ENCODE results near the gene TLK1.

TLK1 gene

DNA sequence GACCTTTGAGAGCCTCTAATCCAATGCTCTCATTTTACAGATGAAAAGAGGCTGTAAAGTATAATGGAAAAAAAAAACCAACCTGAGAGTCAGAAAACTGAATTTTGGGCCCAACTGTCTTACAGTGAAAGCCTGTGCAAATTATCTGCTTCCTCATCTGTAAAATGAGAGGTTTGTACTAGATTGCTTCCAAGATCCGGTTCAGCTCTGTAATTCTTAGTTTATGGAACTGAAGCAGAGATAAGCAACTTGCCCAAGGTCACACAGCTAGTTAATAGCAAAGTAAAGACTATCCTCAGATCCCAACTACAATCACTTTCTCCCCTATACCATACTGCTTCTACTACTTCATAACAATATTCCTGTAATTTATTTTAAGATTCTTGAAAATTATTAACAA, 6.3 kb downstream of the TLK1 start:
- H3K9me3 ChIP-seq (ENCODE audit: control extremely low read depth in 1 of 5, control insufficient read depth in 4 of 5, insufficient read depth in 2 of 5, low read depth in 1 of 5, low read length in 4 of 5): no peaks in the 10 kb centered on the region
- H3K27ac ChIP-seq (ENCODE audit: insufficient read depth in 1 of 2, low read depth in 1 of 2, low read length in 2 of 2, poor library complexity in 1 of 2, severe bottlenecking in 2 of 2): peak overlapping the region in 1 of 2 experiments; percentile 71
- peak in 2 of 3 donors; percentile 44 to 50 for DNase-seq
- CTCF ChIA-PET: interaction anchor here (0.7 to 1.4 kb wide), 6 partner anchors 9 to 181 kb away, joined by 3 to 5 read pairs (median 3); no protein-coding TSS in a partner anchor
- no peak overlapping the region for H3K4me3 ChIP-seq (ENCODE audit: control insufficient read depth in 1 of 7, extremely low read depth in 1 of 7, insufficient read depth in 4 of 7, low read depth in 2 of 7, low read length in 6 of 7)
- no peaks in the 10 kb centered on the region for H3K36me3 ChIP-seq (ENCODE audit: control insufficient read depth in 4 of 4, insufficient read depth in 4 of 4, low read length in 3 of 4)
- 0% methylated on average over 1 of the region's 1 CpG for WGBS (ENCODE audit: insufficient coverage)
- H3K4me1 ChIP-seq (ENCODE audit: control extremely low read depth in 1 of 4, control insufficient read depth in 4 of 4, insufficient read depth in 4 of 4, low read length in 3 of 4): peaks cover 14 to 41% (median 29%) of the 10 kb centered on the region in 4 experiments
- POLR2A ChIA-PET: no interaction called here
- H3K27me3 ChIP-seq (replicated peaks in 2 of 5; ENCODE audit: control insufficient read depth in 4 of 5, insufficient read depth in 5 of 5, low read length in 4 of 5): no peaks in the 10 kb centered on the region

DNA sequence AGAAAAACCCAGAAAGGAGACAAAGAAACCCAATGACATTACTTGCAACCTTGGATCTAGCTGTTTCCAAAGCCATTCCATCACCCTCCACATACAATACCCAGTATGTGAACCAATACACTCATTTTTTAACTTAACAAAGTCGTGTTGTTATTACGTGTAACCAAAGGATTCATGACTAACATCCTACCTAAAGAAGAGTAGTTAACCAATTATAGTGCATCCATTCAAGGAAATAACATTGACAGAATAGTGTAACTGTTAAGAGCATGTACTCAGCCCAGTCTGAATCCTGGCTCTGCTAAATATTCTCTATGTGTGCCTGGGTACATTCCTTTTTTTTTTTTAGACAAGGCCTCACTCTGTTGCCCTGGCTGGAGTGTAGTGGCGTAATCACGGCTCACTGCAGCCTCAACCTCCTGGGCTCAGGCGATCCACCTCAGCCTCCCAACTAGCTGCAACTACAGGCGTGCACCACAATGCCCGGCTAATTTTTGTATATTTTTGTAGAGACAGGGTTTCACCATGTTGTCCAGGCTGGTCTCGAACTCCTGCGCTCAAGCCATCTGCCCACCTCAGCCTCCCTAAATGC, 9.9 kb downstream of the TLK1 start:
- Histone ChIP-seq H3K36me3 (ENCODE audit: control insufficient read depth in 4 of 4, insufficient read depth in 4 of 4, low read length in 3 of 4) (no peaks in the 10 kb centered on the region), H3K9me3 (ENCODE audit: control extremely low read depth in 1 of 5, control insufficient read depth in 4 of 5, insufficient read depth in 2 of 5, low read depth in 1 of 5, low read length in 4 of 5) (no peaks in the 10 kb centered on the region), H3K27ac (ENCODE audit: insufficient read depth in 1 of 2, low read depth in 1 of 2, low read length in 2 of 2, poor library complexity in 1 of 2, severe bottlenecking in 2 of 2) (no peak overlapping the region), H3K4me1 (ENCODE audit: control extremely low read depth in 1 of 4, control insufficient read depth in 4 of 4, insufficient read depth in 4 of 4, low read length in 3 of 4) (peaks cover 17 to 56% (median 24%) of the 10 kb centered on the region in 4 experiments), H3K4me3 (ENCODE audit: control insufficient read depth in 1 of 7, extremely low read depth in 1 of 7, insufficient read depth in 4 of 7, low read depth in 2 of 7, low read length in 6 of 7) (no peak overlapping the region), H3K27me3 (replicated peaks in 2 of 5; ENCODE audit: control insufficient read depth in 4 of 5, insufficient read depth in 5 of 5, low read length in 4 of 5) (no peaks in the 10 kb centered on the region)
- ChIA-PET CTCF (interaction anchor here (1.1 to 1.7 kb wide), 3 partner anchors 8 to 65 kb away, joined by 3 to 5 read pairs (median 3); no protein-coding TSS in a partner anchor), POLR2A (no interaction called here)
- 94% methylated on average over 5 of the region's 9 CpGs for WGBS (ENCODE audit: insufficient coverage)
- DNase-seq: no peak

DNA sequence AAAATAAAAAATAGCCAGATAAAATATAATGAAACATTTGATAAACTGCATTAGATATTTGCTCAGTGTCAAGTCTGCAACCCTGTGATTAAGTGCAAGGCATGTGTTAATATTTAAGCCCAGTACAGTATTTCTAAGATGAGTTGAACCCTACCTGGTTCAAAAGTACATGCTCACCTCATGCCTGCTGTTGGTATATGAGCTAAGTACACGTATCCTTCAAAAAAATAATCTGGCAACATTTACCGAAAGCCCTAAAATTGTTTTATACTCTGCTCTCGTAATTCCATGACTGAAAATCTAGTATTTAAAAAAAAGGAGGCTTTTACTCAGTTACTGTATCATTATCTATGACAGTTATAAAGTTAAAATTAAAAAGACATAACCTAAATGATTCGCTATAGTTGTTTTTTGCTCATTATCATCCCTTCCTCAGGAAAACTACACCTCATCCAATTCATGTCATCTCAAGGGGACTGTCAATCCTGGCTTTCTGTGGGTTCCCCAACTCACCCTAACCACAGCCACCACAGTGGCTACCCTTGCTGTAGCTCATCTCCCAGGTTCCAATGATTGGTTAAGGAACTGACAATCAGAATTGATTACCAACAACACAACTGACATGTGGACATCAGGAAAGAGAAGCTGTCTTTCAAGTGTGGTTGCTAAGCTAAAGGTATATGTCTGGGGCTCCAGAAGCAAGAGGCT, 10.6 kb downstream of the TLK1 start:
- POLR2A ChIA-PET: no interaction called here
- 86% methylated on average over 1 of the region's 4 CpGs for WGBS (ENCODE audit: insufficient coverage)
- Histone ChIP-seq H3K27me3 (replicated peaks in 2 of 5; ENCODE audit: control insufficient read depth in 4 of 5, insufficient read depth in 5 of 5, low read length in 4 of 5) (no peaks in the 10 kb centered on the region), H3K4me1 (ENCODE audit: control extremely low read depth in 1 of 4, control insufficient read depth in 4 of 4, insufficient read depth in 4 of 4, low read length in 3 of 4) (peaks cover 17 to 58% (median 25%) of the 10 kb centered on the region in 4 experiments), H3K36me3 (ENCODE audit: control insufficient read depth in 4 of 4, insufficient read depth in 4 of 4, low read length in 3 of 4) (no peaks in the 10 kb centered on the region), H3K27ac (ENCODE audit: insufficient read depth in 1 of 2, low read depth in 1 of 2, low read length in 2 of 2, poor library complexity in 1 of 2, severe bottlenecking in 2 of 2) (no peak overlapping the region), H3K4me3 (ENCODE audit: control insufficient read depth in 1 of 7, extremely low read depth in 1 of 7, insufficient read depth in 4 of 7, low read depth in 2 of 7, low read length in 6 of 7) (no peak overlapping the region), H3K9me3 (ENCODE audit: control extremely low read depth in 1 of 5, control insufficient read depth in 4 of 5, insufficient read depth in 2 of 5, low read depth in 1 of 5, low read length in 4 of 5) (no peaks in the 10 kb centered on the region)
- CTCF ChIA-PET: interaction anchor here (1.1 to 1.7 kb wide), 3 partner anchors 9 to 64 kb away, joined by 3 to 5 read pairs (median 3); no protein-coding TSS in a partner anchor
- peak in 1 of 3 donors; percentile 17 for DNase-seq

DNA sequence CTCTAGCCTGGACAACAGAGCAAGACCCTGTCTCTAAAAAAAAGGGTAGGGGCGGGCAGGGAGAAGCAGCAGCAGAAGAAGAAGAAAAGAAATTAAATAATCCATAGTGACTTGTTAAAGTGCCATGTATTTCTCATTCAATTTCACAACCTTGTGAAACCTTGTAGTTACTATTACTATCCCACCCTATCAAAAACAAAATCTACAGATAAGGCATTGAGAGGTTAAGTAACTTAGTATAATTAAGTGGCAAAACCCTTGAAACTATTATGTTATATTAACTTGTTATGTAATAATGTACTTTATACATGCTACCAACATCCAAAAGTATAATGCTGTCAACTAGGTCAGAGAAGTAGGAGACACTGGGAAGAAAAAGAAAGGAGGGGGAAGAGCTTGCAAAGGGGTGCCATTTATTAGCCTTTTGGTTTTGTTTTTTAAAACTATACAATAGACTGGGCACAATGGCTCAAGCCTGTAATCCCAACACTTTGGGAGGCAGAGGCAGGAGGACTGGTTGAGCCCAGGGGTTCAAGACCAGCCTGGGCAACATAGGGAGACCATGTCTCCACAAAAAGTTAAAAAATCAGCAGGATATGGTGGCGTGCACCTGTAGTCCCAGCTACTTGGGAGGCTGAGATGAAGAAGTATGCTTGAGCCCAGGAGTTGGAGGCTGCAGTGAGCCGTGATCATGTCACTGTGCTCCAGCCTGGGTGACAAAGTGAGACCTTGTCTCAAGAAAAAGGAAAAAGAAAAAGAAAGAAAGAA, 11.3 kb downstream of the TLK1 start:
- H3K9me3 ChIP-seq (ENCODE audit: control extremely low read depth in 1 of 5, control insufficient read depth in 4 of 5, insufficient read depth in 2 of 5, low read depth in 1 of 5, low read length in 4 of 5): no peaks in the 10 kb centered on the region
- H3K27me3 ChIP-seq (replicated peaks in 2 of 5; ENCODE audit: control insufficient read depth in 4 of 5, insufficient read depth in 5 of 5, low read length in 4 of 5): no peaks in the 10 kb centered on the region
- H3K4me1 ChIP-seq (ENCODE audit: control extremely low read depth in 1 of 4, control insufficient read depth in 4 of 4, insufficient read depth in 4 of 4, low read length in 3 of 4): peaks cover 14 to 51% (median 23%) of the 10 kb centered on the region in 4 experiments
- no peak overlapping the region for H3K4me3 ChIP-seq (ENCODE audit: control insufficient read depth in 1 of 7, extremely low read depth in 1 of 7, insufficient read depth in 4 of 7, low read depth in 2 of 7, low read length in 6 of 7)
- no peak for DNase-seq
- CTCF ChIA-PET: interaction anchor here (1.7 kb wide), 1 partner anchor 9 kb away, joined by 5 read pairs; no protein-coding TSS in a partner anchor
- POLR2A ChIA-PET: no interaction called here
- H3K27ac ChIP-seq (ENCODE audit: insufficient read depth in 1 of 2, low read depth in 1 of 2, low read length in 2 of 2, poor library complexity in 1 of 2, severe bottlenecking in 2 of 2): no peak overlapping the region
- no peaks in the 10 kb centered on the region for H3K36me3 ChIP-seq (ENCODE audit: control insufficient read depth in 4 of 4, insufficient read depth in 4 of 4, low read length in 3 of 4)
- 100% methylated on average over 2 of the region's 3 CpGs for WGBS (ENCODE audit: insufficient coverage)

DNA sequence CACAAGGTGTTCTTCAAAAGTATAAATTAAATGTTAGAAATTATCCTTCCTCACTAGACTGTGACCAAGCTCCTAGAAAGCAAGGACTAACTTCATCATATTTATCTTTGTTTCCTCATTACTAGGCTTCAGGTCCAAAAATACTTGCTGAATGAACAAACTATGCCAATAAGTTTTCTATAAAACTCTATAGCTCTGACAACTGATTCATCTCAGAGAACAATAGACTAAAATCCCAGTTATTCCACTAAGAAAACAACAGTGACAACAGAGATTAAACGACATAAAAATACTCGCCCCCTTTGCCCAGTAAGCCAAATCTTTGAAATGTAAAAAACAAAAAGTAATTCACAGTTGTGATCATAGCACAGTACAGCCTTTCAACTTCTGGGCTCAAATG, 13.6 kb downstream of the TLK1 start:
- H3K4me3 ChIP-seq (ENCODE audit: control insufficient read depth in 1 of 7, extremely low read depth in 1 of 7, insufficient read depth in 4 of 7, low read depth in 2 of 7, low read length in 6 of 7): no peak overlapping the region
- CTCF ChIA-PET: interaction anchor here (0.7 to 2.3 kb wide), 4 partner anchors 11 to 151 kb away, joined by 3 to 16 read pairs (median 3); no protein-coding TSS in a partner anchor
- H3K36me3 ChIP-seq (ENCODE audit: control insufficient read depth in 4 of 4, insufficient read depth in 4 of 4, low read length in 3 of 4): no peaks in the 10 kb centered on the region
- no peaks in the 10 kb centered on the region for H3K9me3 ChIP-seq (ENCODE audit: control extremely low read depth in 1 of 5, control insufficient read depth in 4 of 5, insufficient read depth in 2 of 5, low read depth in 1 of 5, low read length in 4 of 5)
- H3K27me3 ChIP-seq (replicated peaks in 2 of 5; ENCODE audit: control insufficient read depth in 4 of 5, insufficient read depth in 5 of 5, low read length in 4 of 5): no peaks in the 10 kb centered on the region
- no peak for DNase-seq
- POLR2A ChIA-PET: no interaction called here
- WGBS (ENCODE audit: insufficient coverage): 43% methylated on average over 1 of the region's 2 CpGs
- H3K4me1 ChIP-seq (ENCODE audit: control extremely low read depth in 1 of 4, control insufficient read depth in 4 of 4, insufficient read depth in 4 of 4, low read length in 3 of 4): peaks cover 6 to 39% (median 16%) of the 10 kb centered on the region in 4 experiments
- H3K27ac ChIP-seq (ENCODE audit: insufficient read depth in 1 of 2, low read depth in 1 of 2, low read length in 2 of 2, poor library complexity in 1 of 2, severe bottlenecking in 2 of 2): peak overlapping the region in 1 of 2 experiments; percentile 7

DNA sequence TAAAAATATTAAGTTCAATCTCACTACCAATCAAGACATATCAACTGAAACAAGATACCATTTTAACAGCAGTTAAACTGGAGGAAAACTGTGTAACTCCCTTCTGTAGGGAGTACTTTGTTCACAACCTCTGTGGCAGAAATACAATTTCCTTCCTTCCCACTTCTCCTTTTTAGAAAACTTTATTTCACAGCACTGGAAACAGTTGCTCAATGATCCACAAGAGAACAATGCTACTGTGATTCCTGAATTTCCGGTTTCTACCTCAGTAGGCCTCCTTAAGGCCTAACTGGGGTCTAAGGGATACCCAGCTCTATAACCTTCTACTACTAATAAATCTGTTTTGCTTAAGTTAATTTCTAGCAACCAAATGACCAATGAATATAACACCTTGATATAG, 14.1 kb downstream of the TLK1 start:
- no peaks in the 10 kb centered on the region for H3K27me3 ChIP-seq (replicated peaks in 2 of 5; ENCODE audit: control insufficient read depth in 4 of 5, insufficient read depth in 5 of 5, low read length in 4 of 5)
- no peaks in the 10 kb centered on the region for H3K36me3 ChIP-seq (ENCODE audit: control insufficient read depth in 4 of 4, insufficient read depth in 4 of 4, low read length in 3 of 4)
- DNase-seq: peak in 2 of 3 donors; percentile 60 to 73
- WGBS (ENCODE audit: insufficient coverage): 0% methylated on average over 1 of the region's 1 CpG
- peak overlapping the region in 1 of 2 experiments; percentile 7 for H3K27ac ChIP-seq (ENCODE audit: insufficient read depth in 1 of 2, low read depth in 1 of 2, low read length in 2 of 2, poor library complexity in 1 of 2, severe bottlenecking in 2 of 2)
- no peaks in the 10 kb centered on the region for H3K9me3 ChIP-seq (ENCODE audit: control extremely low read depth in 1 of 5, control insufficient read depth in 4 of 5, insufficient read depth in 2 of 5, low read depth in 1 of 5, low read length in 4 of 5)
- peaks cover 6 to 43% (median 17%) of the 10 kb centered on the region in 4 experiments for H3K4me1 ChIP-seq (ENCODE audit: control extremely low read depth in 1 of 4, control insufficient read depth in 4 of 4, insufficient read depth in 4 of 4, low read length in 3 of 4)
- ChIA-PET POLR2A (no interaction called here), CTCF (interaction anchor here (0.7 to 2.3 kb wide), 3 partner anchors 11 to 151 kb away, joined by 3 to 16 read pairs (median 3); no protein-coding TSS in a partner anchor)
- H3K4me3 ChIP-seq (ENCODE audit: control insufficient read depth in 1 of 7, extremely low read depth in 1 of 7, insufficient read depth in 4 of 7, low read depth in 2 of 7, low read length in 6 of 7): peak overlapping the region in 1 of 7 experiments; percentile 14

Data from common myeloid progenitor, CD34-positive (primary cell).